SK-N-SH treated with all-trans-retinoic acid at 6 μM for 48 hours (cell line): ENCODE results near the gene NSD2.

Source experiments
- ARNTL ChIP-seq: fragments of 450-650 bp; formaldehyde crosslinking; IDR thresholded peaks from 2 replicates; pipeline ENCODE4 v1.5.0; 2020; ENCODE audit warnings: low read depth, mild to moderate bottlenecking, moderate library complexity, borderline replicate concordance
- ISL1 ChIP-seq: fragments of 250-450 bp; sonication (Bioruptor Pico); IDR thresholded peaks from 2 replicates; pipeline ENCODE4 v2.1.2; 2022; ENCODE audit warnings: mild to moderate bottlenecking, moderate library complexity
- ZFP30 ChIP-seq: fragments of 450-650 bp; formaldehyde crosslinking; IDR thresholded peaks from 2 replicates; pipeline ENCODE4 v1.5.0; 2022; ENCODE audit warnings: mild to moderate bottlenecking, moderate library complexity
- TF ChIP-seq, protein P1 (sequence below): fragments of 250-450 bp; sonication (Bioruptor Pico); IDR thresholded peaks from 2 replicates; pipeline ENCODE4 v1.5.1; 2021; ENCODE audit warnings: mild to moderate bottlenecking, moderate library complexity

DNA sequence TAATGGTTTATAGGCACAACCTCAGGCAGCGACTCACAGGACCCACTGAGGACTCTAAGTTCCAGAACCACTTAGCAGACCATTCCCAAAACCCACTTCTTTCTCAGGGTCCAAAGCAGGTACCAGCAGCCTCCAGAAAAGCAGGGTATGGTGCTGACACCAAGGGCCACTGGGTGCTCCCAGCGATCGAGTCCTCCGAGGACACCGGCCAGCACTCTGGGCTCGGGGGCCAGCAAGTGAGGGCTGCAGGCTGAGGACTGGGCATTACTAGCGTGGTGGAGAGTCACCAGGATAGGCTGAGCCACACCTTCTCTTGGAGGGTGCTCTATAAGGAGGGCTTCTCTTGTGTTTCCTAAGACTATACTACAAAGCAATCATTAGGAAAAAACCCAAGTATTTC is 34.5 kb upstream of the NSD2 start:
- no peak for TF ChIP-seq ARNTL
- TF ChIP-seq ISL1 = no peak
- TF ChIP-seq ZFP30 (CRISPR knock-in tag) = no peak
- TF ChIP-seq, protein P1, sequence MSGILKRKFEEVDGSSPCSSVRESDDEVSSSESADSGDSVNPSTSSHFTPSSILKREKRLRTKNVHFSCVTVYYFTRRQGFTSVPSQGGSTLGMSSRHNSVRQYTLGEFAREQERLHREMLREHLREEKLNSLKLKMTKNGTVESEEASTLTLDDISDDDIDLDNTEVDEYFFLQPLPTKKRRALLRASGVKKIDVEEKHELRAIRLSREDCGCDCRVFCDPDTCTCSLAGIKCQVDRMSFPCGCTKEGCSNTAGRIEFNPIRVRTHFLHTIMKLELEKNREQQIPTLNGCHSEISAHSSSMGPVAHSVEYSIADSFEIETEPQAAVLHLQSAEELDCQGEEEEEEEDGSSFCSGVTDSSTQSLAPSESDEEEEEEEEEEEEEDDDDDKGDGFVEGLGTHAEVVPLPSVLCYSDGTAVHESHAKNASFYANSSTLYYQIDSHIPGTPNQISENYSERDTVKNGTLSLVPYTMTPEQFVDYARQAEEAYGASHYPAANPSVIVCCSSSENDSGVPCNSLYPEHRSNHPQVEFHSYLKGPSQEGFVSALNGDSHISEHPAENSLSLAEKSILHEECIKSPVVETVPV (CRISPR knock-in tag) = no peak
